ENCODE measurements around the gene RPP25L. TPM values are rescaled to one million over a fixed set of nuclear protein-coding genes. Genes with fewer than 3 reads are reported as not detected.

RPP25L gene
- total RNA-seq, 6 donors from 2014 or later: 16.5 to 27.0 (median 21.7) TPM

GRCh38 chr9:34634551-34635248 is 22.8 kb upstream of the RPP25L start:
- no peaks in the 10 kb centered on the region for H3K9me3 ChIP-seq
- H3K27me3 ChIP-seq: peaks cover 0 to 7% (median 3%) of the 10 kb centered on the region in 4 donors
- no peak for DNase-seq
- H3K36me3 ChIP-seq: peaks cover 0 to 8% (median 4%) of the 10 kb centered on the region in 4 donors
- H3K27ac ChIP-seq: no peak overlapping the region
- H3K4me3 ChIP-seq: no peak overlapping the region
- ATAC-seq (ENCODE audit: low FRiP score in 2 of 2): no peak
- 86 to 89% methylated on average over 3 of the region's 3 CpGs for WGBS, 2 donors
- H3K4me1 ChIP-seq: peaks cover 21 to 23% (median 22%) of the 10 kb centered on the region in 4 donors
- TF ChIP-seq POLR2AphosphoS5 (IDR thresholded peaks at IDR 0.05): no peak
- TF ChIP-seq CTCF (IDR thresholded peaks at IDR 0.05): no peak
- no peak for TF ChIP-seq EP300 (IDR thresholded peaks at IDR 0.05)

GRCh38 chr9:34633851-34634550 is 22.1 kb upstream of the RPP25L start:
- WGBS, 2 donors: 18 to 40% methylated on average over 2 to 3 of the region's 3 CpGs
- H3K4me3 ChIP-seq: no peak overlapping the region
- ATAC-seq (ENCODE audit: low FRiP score in 2 of 2) (peak; percentile 58 to 66), DNase-seq (peak in 1 of 2 donors; percentile 71)
- peaks cover 24 to 30% (median 26%) of the 10 kb centered on the region in 4 donors for H3K4me1 ChIP-seq
- peak; percentile 73 to 84 (median 76) for TF ChIP-seq CTCF (IDR thresholded peaks at IDR 0.05)
- no peak for TF ChIP-seq EP300 (IDR thresholded peaks at IDR 0.05)
- H3K27me3 ChIP-seq: peaks cover 0 to 13% (median 6%) of the 10 kb centered on the region in 4 donors
- no peak overlapping the region for H3K27ac ChIP-seq
- no peaks in the 10 kb centered on the region for H3K9me3 ChIP-seq
- H3K36me3 ChIP-seq: peaks cover 0 to 8% (median 4%) of the 10 kb centered on the region in 4 donors

GRCh38 chr9:34633166-34633565 is 21.3 kb upstream of the RPP25L start:
- no peak for ATAC-seq (ENCODE audit: low FRiP score in 2 of 2)
- no peak overlapping the region for H3K27ac ChIP-seq
- TF ChIP-seq POLR2A (IDR thresholded peaks at IDR 0.05) (no peak), POLR2AphosphoS5 (IDR thresholded peaks at IDR 0.05) (no peak), CTCF (IDR thresholded peaks at IDR 0.05) (no peak), EP300 (IDR thresholded peaks at IDR 0.05) (no peak)
- DNase-seq: no peak
- H3K4me3 ChIP-seq: no peak overlapping the region
- H3K36me3 ChIP-seq: peaks cover 0 to 8% (median 4%) of the 10 kb centered on the region in 4 donors
- H3K9me3 ChIP-seq: no peaks in the 10 kb centered on the region
- H3K27me3 ChIP-seq: peaks cover 0 to 21% (median 8%) of the 10 kb centered on the region in 4 donors
- peaks cover 27 to 32% (median 28%) of the 10 kb centered on the region in 4 donors for H3K4me1 ChIP-seq
- WGBS, 2 donors: 68% methylated on average over 5 of the region's 5 CpGs

GRCh38 chr9:34630402-34631154 is 18.7 kb upstream of the RPP25L start:
- Histone ChIP-seq H3K27ac (no peak overlapping the region), H3K27me3 (peaks cover 0 to 43% (median 14%) of the 10 kb centered on the region in 4 donors), H3K9me3 (no peaks in the 10 kb centered on the region), H3K36me3 (peaks cover 0 to 5% (median 3%) of the 10 kb centered on the region in 4 donors), H3K4me1 (peaks cover 10 to 15% (median 13%) of the 10 kb centered on the region in 4 donors), H3K4me3 (no peak overlapping the region)
- TF ChIP-seq POLR2AphosphoS5 (IDR thresholded peaks at IDR 0.05) (no peak), EP300 (IDR thresholded peaks at IDR 0.05) (no peak), CTCF (IDR thresholded peaks at IDR 0.05) (no peak), POLR2A (IDR thresholded peaks at IDR 0.05) (no peak)
- WGBS, 2 donors: 33 to 44% methylated on average over 5 of the region's 5 CpGs
- ATAC-seq (ENCODE audit: low FRiP score in 2 of 2) (no peak), DNase-seq (no peak)

Measured in upper lobe of left lung (tissue), 6 donors.